Epithelial cell of proximal tubule (primary cell): ENCODE data around the gene DNAJC15. TPM values are rescaled to one million over a fixed set of nuclear protein-coding genes. Genes with fewer than 3 reads are reported as not detected.

ENCODE experiments used
- DNase-seq: peaks from one replicate; pipeline ENCODE4 v3.0.0-alpha.2; 2011; ENCODE audit warnings: low read depth
- H3K4me3 ChIP-seq: 2 replicates; pipeline ENCODE4 v1.5.1; 2011; ENCODE audit warnings: low read depth, mild to moderate bottlenecking, low read length
- total RNA-seq: library from RNA; depleted of rRNA; stranded (reverse); fragments of >200 nt; gene quantifications from 2 replicates; pipeline ENCODE4 v1.2.3, GENCODE V29; 2015
- TF ChIP-seq, protein P1 (sequence below): conservative IDR thresholded peaks from 2 replicates; pipeline ENCODE4 v1.5.1; 2012; ENCODE audit warnings: low read depth, mild to moderate bottlenecking, low read length

The DNAJC15 gene
- 24.0 and 37.5 TPM in 2 replicates for total RNA-seq

- H3K4me3 ChIP-seq = peak within 1 kb of the TSS; percentile 70
- DNase-seq = no peak
- TF ChIP-seq, protein P1, sequence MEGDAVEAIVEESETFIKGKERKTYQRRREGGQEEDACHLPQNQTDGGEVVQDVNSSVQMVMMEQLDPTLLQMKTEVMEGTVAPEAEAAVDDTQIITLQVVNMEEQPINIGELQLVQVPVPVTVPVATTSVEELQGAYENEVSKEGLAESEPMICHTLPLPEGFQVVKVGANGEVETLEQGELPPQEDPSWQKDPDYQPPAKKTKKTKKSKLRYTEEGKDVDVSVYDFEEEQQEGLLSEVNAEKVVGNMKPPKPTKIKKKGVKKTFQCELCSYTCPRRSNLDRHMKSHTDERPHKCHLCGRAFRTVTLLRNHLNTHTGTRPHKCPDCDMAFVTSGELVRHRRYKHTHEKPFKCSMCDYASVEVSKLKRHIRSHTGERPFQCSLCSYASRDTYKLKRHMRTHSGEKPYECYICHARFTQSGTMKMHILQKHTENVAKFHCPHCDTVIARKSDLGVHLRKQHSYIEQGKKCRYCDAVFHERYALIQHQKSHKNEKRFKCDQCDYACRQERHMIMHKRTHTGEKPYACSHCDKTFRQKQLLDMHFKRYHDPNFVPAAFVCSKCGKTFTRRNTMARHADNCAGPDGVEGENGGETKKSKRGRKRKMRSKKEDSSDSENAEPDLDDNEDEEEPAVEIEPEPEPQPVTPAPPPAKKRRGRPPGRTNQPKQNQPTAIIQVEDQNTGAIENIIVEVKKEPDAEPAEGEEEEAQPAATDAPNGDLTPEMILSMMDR = peak; percentile 16
Observed at GRCh38 chr13:43023289-43023963, at the start of gene DNAJC15. TSS of gene DNAJC15 (plus strand) at chr13:43023586. CDS start at chr13:43023627, 41 bp downstream.

- DNase-seq = no peak
- TF ChIP-seq, protein P1 = no peak
- H3K4me3 ChIP-seq = no peak overlapping the region
Observed at GRCh38 chr13:42976066-42976465, 47.3 kb upstream of the DNAJC15 start.

DNA sequence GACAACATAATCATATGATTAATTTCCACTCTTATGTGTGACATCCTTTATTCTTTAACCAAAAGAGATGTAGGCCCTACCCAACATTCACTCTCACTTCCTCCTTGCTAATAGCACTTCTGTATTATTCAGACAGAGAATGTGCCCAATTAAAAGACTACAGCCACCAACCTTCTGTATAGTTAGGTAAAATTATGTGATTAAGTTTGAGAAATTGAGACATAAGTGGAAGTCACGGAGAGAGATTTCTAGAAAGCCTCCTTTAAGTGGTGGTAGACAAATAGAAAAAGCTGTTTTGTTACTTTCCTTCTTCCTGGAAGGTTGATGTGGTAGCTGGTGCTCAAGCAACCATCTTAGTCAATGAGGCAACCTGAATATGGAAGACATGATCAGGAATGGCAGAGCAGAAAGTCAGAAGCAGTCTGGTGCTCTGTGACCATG, 46.1 kb upstream of the DNAJC15 start:
- H3K4me3 ChIP-seq = no peak overlapping the region
- TF ChIP-seq, protein P1 = no peak
- no peak for DNase-seq

DNA sequence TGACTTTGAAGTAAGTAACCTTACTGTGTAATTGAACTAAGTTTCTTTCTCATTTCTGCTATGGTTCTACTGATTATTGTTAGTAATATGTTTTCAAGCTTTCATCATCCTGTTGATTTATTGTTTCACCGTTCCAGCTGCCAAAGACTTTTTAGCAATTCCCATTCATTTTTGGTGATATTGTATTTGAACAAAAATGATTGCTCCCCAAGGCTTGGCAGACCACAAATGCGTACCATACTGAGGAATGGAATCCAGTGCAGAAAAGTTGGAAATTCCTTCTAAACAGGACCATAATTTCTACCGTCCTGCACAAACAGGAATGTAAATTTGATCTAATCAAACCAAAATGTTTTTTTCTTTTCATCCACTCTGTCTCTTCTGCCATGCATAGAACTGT, 42.1 kb upstream of the DNAJC15 start:
- TF ChIP-seq, protein P1 = no peak
- no peak overlapping the region for H3K4me3 ChIP-seq
- no peak for DNase-seq

GRCh38 chr13:42981853-42982252, 41.5 kb upstream of the DNAJC15 start:
- no peak for DNase-seq
- H3K4me3 ChIP-seq = no peak overlapping the region
- TF ChIP-seq, protein P1 = no peak

- H3K4me3 ChIP-seq = no peak overlapping the region
- TF ChIP-seq, protein P1 = no peak
- no peak for DNase-seq
Observed at GRCh38 chr13:42984026-42984425, 39.4 kb upstream of the DNAJC15 start.

GRCh38 chr13:42984691-42985090, 38.7 kb upstream of the DNAJC15 start:
- TF ChIP-seq, protein P1 = no peak
- DNase-seq = no peak
- no peak overlapping the region for H3K4me3 ChIP-seq
